MM.1S (cell line): Measurements from ENCODE around the gene HORMAD2.
"Not testable (repeated sequence)": the region's sequence is repeated elsewhere in the genome, so short reads cannot be mapped to it uniquely, and the experiment has no call there.

ENCODE experiments used
- DNase-seq: peaks from one replicate; pipeline ENCODE4 v3.0.0-alpha.2; 2015
- H2AFZ ChIP-seq: fragments of 300-600 bp; sonication (generic); 2 replicates; pipeline ENCODE4 v1.6.0; 2016; ENCODE audit warnings: antibody characterized with exemption, low read length
- H3F3A ChIP-seq: fragments of 300-600 bp; sonication (generic); 2 replicates; pipeline ENCODE4 v1.6.1; 2016; ENCODE audit warnings: mild to moderate bottlenecking, antibody characterized with exemption, low read length, moderate library complexity, mixed read lengths; ENCODE audit not compliant: insufficient read depth
- H3K27ac ChIP-seq: fragments of 300-600 bp; sonication (generic); 2 replicates; pipeline ENCODE4 v1.5.1; 2016; ENCODE audit warnings: mild to moderate bottlenecking, low read length
- H3K27me3 ChIP-seq: fragments of 300-600 bp; sonication (generic); replicated peaks from 2 replicates; pipeline ENCODE4 v1.6.0; 2016; ENCODE audit warnings: low read length; ENCODE audit not compliant: insufficient read depth
- H3K36me3 ChIP-seq: fragments of 300-600 bp; sonication (generic); replicated peaks from 2 replicates; pipeline ENCODE4 v1.6.1; 2016; ENCODE audit warnings: mild to moderate bottlenecking, low read length, mixed read lengths; ENCODE audit not compliant: insufficient read depth
- H3K4me1 ChIP-seq: fragments of 300-600 bp; sonication (generic); 2 replicates; pipeline ENCODE4 v1.6.1; 2016; ENCODE audit warnings: low read length, mixed read lengths
- H3K4me2 ChIP-seq: fragments of 300-600 bp; sonication (generic); 2 replicates; pipeline ENCODE4 v1.6.0; 2016; ENCODE audit warnings: low read depth, low read length
- H3K4me3 ChIP-seq: fragments of 300-600 bp; sonication (generic); 2 replicates; pipeline ENCODE4 v1.5.1; 2016; ENCODE audit warnings: low read length, mixed read lengths
- H3K79me2 ChIP-seq: fragments of 300-600 bp; sonication (generic); 2 replicates; pipeline ENCODE4 v1.6.1; 2016; ENCODE audit warnings: mixed run types, low read length, mixed read lengths
- H3K9ac ChIP-seq: fragments of 300-600 bp; sonication (generic); 2 replicates; pipeline ENCODE4 v1.6.1; 2016; ENCODE audit warnings: low read length, mixed read lengths
- H3K9me2 ChIP-seq: fragments of 300-600 bp; sonication (generic); replicated peaks from 2 replicates; pipeline ENCODE4 v1.6.1; 2016; ENCODE audit warnings: mild to moderate bottlenecking, low read length, mixed read lengths; ENCODE audit not compliant: insufficient read depth
- H3K9me3 ChIP-seq: fragments of 300-600 bp; sonication (generic); replicated peaks from 2 replicates; pipeline ENCODE4 v1.6.1; 2016; ENCODE audit warnings: mild to moderate bottlenecking, low read length, mixed read lengths; ENCODE audit not compliant: insufficient read depth
- H4K20me1 ChIP-seq: fragments of 300-600 bp; sonication (generic); 2 replicates; pipeline ENCODE4 v1.6.1; 2016; ENCODE audit warnings: mild to moderate bottlenecking, low read length, moderate library complexity, mixed read lengths; ENCODE audit not compliant: insufficient read depth
- EZH2 ChIP-seq: fragments of 300-600 bp; sonication (generic); optimal IDR thresholded peaks from 2 replicates; pipeline ENCODE3; 2017; ENCODE audit warnings: low read depth, mild to moderate bottlenecking, antibody characterized with exemption, low read length, mixed read lengths
- EZH2phosphoT487 ChIP-seq: fragments of 300-600 bp; sonication (generic); IDR thresholded peaks from 2 replicates; pipeline ENCODE4 v1.6.1; 2018; ENCODE audit warnings: antibody characterized with exemption, low read length
- TF ChIP-seq, protein P1 (sequence below): fragments of 300-600 bp; sonication (generic); IDR thresholded peaks from 2 replicates; pipeline ENCODE4 v1.5.1; 2016; ENCODE audit warnings: antibody characterized with exemption, low read length, mixed read lengths

HORMAD2 gene

DNA sequence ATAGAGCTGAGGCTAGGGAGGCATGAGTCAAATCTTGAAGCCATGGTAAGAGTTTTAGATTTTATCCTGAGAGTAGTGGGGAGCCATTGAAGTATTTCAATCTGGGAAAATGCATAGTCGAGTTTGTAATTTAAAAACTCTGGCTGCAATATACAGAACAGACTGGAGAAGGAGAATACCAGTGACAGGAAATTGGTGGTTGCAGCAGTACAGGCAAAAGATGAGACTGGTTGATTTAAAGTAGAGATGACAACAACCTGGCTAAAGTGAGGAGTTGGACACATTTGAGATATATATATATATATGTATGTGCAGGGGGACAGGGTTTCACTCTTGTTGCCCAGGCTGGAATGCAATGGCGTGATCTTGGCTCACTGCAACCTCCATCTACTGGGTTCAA, 6.2 kb downstream of the HORMAD2 start:
- H3K27me3 ChIP-seq, result no peaks in the 10 kb centered on the region
- no peak overlapping the region for H3K9ac ChIP-seq
- H3K36me3 ChIP-seq, result no peaks in the 10 kb centered on the region
- H3K4me3 ChIP-seq, result no peak overlapping the region
- no peaks in the 10 kb centered on the region for H4K20me1 ChIP-seq
- H3K9me2 ChIP-seq, result no peaks in the 10 kb centered on the region
- TF ChIP-seq, protein P1, sequence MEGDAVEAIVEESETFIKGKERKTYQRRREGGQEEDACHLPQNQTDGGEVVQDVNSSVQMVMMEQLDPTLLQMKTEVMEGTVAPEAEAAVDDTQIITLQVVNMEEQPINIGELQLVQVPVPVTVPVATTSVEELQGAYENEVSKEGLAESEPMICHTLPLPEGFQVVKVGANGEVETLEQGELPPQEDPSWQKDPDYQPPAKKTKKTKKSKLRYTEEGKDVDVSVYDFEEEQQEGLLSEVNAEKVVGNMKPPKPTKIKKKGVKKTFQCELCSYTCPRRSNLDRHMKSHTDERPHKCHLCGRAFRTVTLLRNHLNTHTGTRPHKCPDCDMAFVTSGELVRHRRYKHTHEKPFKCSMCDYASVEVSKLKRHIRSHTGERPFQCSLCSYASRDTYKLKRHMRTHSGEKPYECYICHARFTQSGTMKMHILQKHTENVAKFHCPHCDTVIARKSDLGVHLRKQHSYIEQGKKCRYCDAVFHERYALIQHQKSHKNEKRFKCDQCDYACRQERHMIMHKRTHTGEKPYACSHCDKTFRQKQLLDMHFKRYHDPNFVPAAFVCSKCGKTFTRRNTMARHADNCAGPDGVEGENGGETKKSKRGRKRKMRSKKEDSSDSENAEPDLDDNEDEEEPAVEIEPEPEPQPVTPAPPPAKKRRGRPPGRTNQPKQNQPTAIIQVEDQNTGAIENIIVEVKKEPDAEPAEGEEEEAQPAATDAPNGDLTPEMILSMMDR, result no peak
- TF ChIP-seq EZH2phosphoT487 (no peak), EZH2 (no peak)
- H3K79me2 ChIP-seq, result no peaks in the 10 kb centered on the region
- no peaks in the 10 kb centered on the region; the same call in 1 of the 2 replicates for H3F3A ChIP-seq
- no peak for DNase-seq
- H3K4me2 ChIP-seq, result no peak overlapping the region
- no peak overlapping the region for H2AFZ ChIP-seq
- H3K4me1 ChIP-seq, result no peaks in the 10 kb centered on the region
- H3K27ac ChIP-seq, result no peak overlapping the region
- no peaks in the 10 kb centered on the region for H3K9me3 ChIP-seq

- not testable (repeated sequence) for H2AFZ ChIP-seq, H3F3A ChIP-seq, H3K36me3 ChIP-seq, H3K4me1 ChIP-seq, H3K4me2 ChIP-seq, H3K79me2 ChIP-seq, H3K27me3 ChIP-seq, DNase-seq, H3K27ac ChIP-seq, H3K4me3 ChIP-seq, H4K20me1 ChIP-seq, H3K9ac ChIP-seq, H3K9me2 ChIP-seq, H3K9me3 ChIP-seq
These were observed 6.8 kb downstream of the HORMAD2 start for GRCh38 chr22:30087037-30087436.

GRCh38 chr22:30087611-30088010, 7.3 kb downstream of the HORMAD2 start:
- no peaks in the 10 kb centered on the region for H3K36me3 ChIP-seq
- H3K9me2 ChIP-seq, result no peaks in the 10 kb centered on the region
- TF ChIP-seq EZH2 (no peak), EZH2phosphoT487 (no peak)
- TF ChIP-seq, protein P1, result no peak
- H3K4me3 ChIP-seq, result no peak overlapping the region
- H3K9me3 ChIP-seq, result no peaks in the 10 kb centered on the region
- H3K4me2 ChIP-seq, result no peak overlapping the region
- H3K79me2 ChIP-seq, result no peaks in the 10 kb centered on the region
- no peaks in the 10 kb centered on the region for H3K4me1 ChIP-seq
- no peak overlapping the region for H2AFZ ChIP-seq
- no peaks in the 10 kb centered on the region for H4K20me1 ChIP-seq
- H3K27ac ChIP-seq, result no peak overlapping the region
- no peaks in the 10 kb centered on the region; the same call in 1 of the 2 replicates for H3F3A ChIP-seq
- no peak for DNase-seq
- no peaks in the 10 kb centered on the region for H3K27me3 ChIP-seq
- H3K9ac ChIP-seq, result no peak overlapping the region

GRCh38 chr22:30088468-30088867, 8.2 kb downstream of the HORMAD2 start:
- H3K27me3 ChIP-seq, result no peaks in the 10 kb centered on the region
- DNase-seq, result no peak
- TF ChIP-seq EZH2phosphoT487 (no peak), EZH2 (no peak)
- TF ChIP-seq, protein P1, result no peak
- no peak overlapping the region for H3K4me2 ChIP-seq
- H2AFZ ChIP-seq, result no peak overlapping the region
- H4K20me1 ChIP-seq, result no peaks in the 10 kb centered on the region
- H3K27ac ChIP-seq, result no peak overlapping the region
- no peaks in the 10 kb centered on the region for H3K79me2 ChIP-seq
- H3K4me3 ChIP-seq, result no peak overlapping the region
- no peaks in the 10 kb centered on the region for H3K9me2 ChIP-seq
- no peaks in the 10 kb centered on the region for H3K9me3 ChIP-seq
- H3K36me3 ChIP-seq, result no peaks in the 10 kb centered on the region
- no peak overlapping the region for H3K9ac ChIP-seq
- H3K4me1 ChIP-seq, result peaks cover 8% of the 10 kb centered on the region; the same call in 1 of the 2 replicates
- no peaks in the 10 kb centered on the region; the same call in 1 of the 2 replicates for H3F3A ChIP-seq
